HG02623 (cell line): ENCODE measurements around the gene PLEKHJ1.
"Not testable (repeated sequence)": the region's sequence is repeated elsewhere in the genome, so short reads cannot be mapped to it uniquely, and the experiment has no call there.

Experiments used
- ATAC-seq: cut with Tn5 transposase; IDR thresholded peaks from one replicate; pipeline ENCODE4 v1.9.1; 2021; ENCODE audit warnings: moderate library complexity; ENCODE audit not compliant: unreplicated experiment

The PLEKHJ1 gene

GRCh38 chr19:2201473-2202148 is 34.5 kb downstream of the PLEKHJ1 start:
- no peak for ATAC-seq

GRCh38 chr19:2200624-2201294 is 35.4 kb downstream of the PLEKHJ1 start:
- not testable (repeated sequence) for ATAC-seq

- no peak for ATAC-seq
Observed at GRCh38 chr19:2199861-2200623, 36.1 kb downstream of the PLEKHJ1 start.

- ATAC-seq: no peak
Observed at GRCh38 chr19:2199215-2199614, 36.9 kb downstream of the PLEKHJ1 start.

- ATAC-seq: no peak
Observed at GRCh38 chr19:2198317-2198716, 37.8 kb downstream of the PLEKHJ1 start.

- no peak for ATAC-seq
Observed at GRCh38 chr19:2197270-2197669, 38.9 kb downstream of the PLEKHJ1 start.

- ATAC-seq: no peak
Observed at GRCh38 chr19:2195914-2196313, 40.2 kb downstream of the PLEKHJ1 start.

- ATAC-seq: no peak
Observed at GRCh38 chr19:2195361-2195760, 40.8 kb downstream of the PLEKHJ1 start.

- no peak for ATAC-seq
Observed at GRCh38 chr19:2194513-2195078, 41.5 kb downstream of the PLEKHJ1 start.

GRCh38 chr19:2193807-2194206 is 42.3 kb downstream of the PLEKHJ1 start:
- ATAC-seq: no peak

- ATAC-seq: no peak
Observed at GRCh38 chr19:2192862-2193261, 43.3 kb downstream of the PLEKHJ1 start.

GRCh38 chr19:2191456-2192310 is 44.4 kb downstream of the PLEKHJ1 start:
- no peak for ATAC-seq

- ATAC-seq: no peak
Observed at GRCh38 chr19:2190848-2191455, 45.2 kb downstream of the PLEKHJ1 start.

GRCh38 chr19:2189880-2190279 is 46.2 kb downstream of the PLEKHJ1 start:
- no peak for ATAC-seq

GRCh38 chr19:2188708-2189385 is 47.3 kb downstream of the PLEKHJ1 start:
- no peak for ATAC-seq

- no peak for ATAC-seq
Observed at GRCh38 chr19:2187159-2187558, 49.0 kb downstream of the PLEKHJ1 start.

GRCh38 chr19:2186071-2186846 is 49.9 kb downstream of the PLEKHJ1 start:
- no peak for ATAC-seq

- ATAC-seq: no peak
Observed at GRCh38 chr19:2185734-2186070, 50.4 kb downstream of the PLEKHJ1 start.

- ATAC-seq: no peak
Observed at GRCh38 chr19:2184422-2184975, 51.6 kb downstream of the PLEKHJ1 start.
